AG04449 (cell line): ENCODE results near the gene SEMA3F.

Experiments used
- CTCF ChIA-PET: fragments of 350-600 bp; formaldehyde crosslinking; extraction: SDS; loops from one replicate; lab custom pipeline; 2021; ENCODE audit warnings: antibody characterized with exemption; lab: Yijun Ruan, JAX
- POLR2A ChIA-PET: fragments of 400-600, 350-600 bp; formaldehyde crosslinking; extraction: SDS; loops from one replicate; lab custom pipeline; 2020; ENCODE audit warnings: antibody characterized with exemption, inconsistent platforms; lab: Yijun Ruan, JAX
- DNase-seq: peaks from one replicate; pipeline ENCODE4 v3.0.0-alpha.2; 2010; ENCODE audit warnings: low read depth, low spot score
- H3K4me3 ChIP-seq: 2 replicates; pipeline ENCODE4 v1.5.1; 2011; ENCODE audit warnings: low read depth, mild to moderate bottlenecking, control low read depth, low read length
- CTCF ChIP-seq: IDR thresholded peaks from one replicate; pipeline ENCODE4 v1.5.1; 2011; ENCODE audit warnings: mild to moderate bottlenecking, moderate library complexity, low read length, control low read depth, inconsistent platforms; ENCODE audit not compliant: insufficient read depth; ENCODE audit errors: missing control alignments

Gene SEMA3F

GRCh38 chr3:50169232-50169832 is 14.2 kb downstream of the SEMA3F start:
- POLR2A ChIA-PET = no interaction called here
- no peak overlapping the region for H3K4me3 ChIP-seq
- CTCF ChIA-PET = interaction anchor here (1.4 to 25.9 kb wide), 2 partner anchors 20 to 47 kb away, joined by 3 to 283 read pairs; partner anchors contain the start of gene GNAT1
- no peak for DNase-seq
- no peak for TF ChIP-seq CTCF

GRCh38 chr3:50169858-50170257 is 14.7 kb downstream of the SEMA3F start:
- DNase-seq = no peak
- H3K4me3 ChIP-seq = no peak overlapping the region
- ChIA-PET POLR2A (no interaction called here), CTCF (interaction anchor here (1.4 to 25.9 kb wide), 2 partner anchors 19 to 48 kb away, joined by 3 to 283 read pairs; partner anchors contain the start of gene GNAT1)
- no peak for TF ChIP-seq CTCF

GRCh38 chr3:50170689-50171088 is 15.6 kb downstream of the SEMA3F start:
- ChIA-PET CTCF (interaction anchor here (0.9 to 25.9 kb wide), 2 partner anchors 18 to 50 kb away, joined by 3 to 283 read pairs; partner anchors contain the start of gene GNAT1), POLR2A (no interaction called here)
- no peak for DNase-seq
- H3K4me3 ChIP-seq = no peak overlapping the region
- no peak for TF ChIP-seq CTCF

GRCh38 chr3:50171540-50172301 is 16.6 kb downstream of the SEMA3F start:
- no peak for TF ChIP-seq CTCF
- ChIA-PET POLR2A (no interaction called here), CTCF (interaction anchor here (0.8 to 25.9 kb wide), 5 partner anchors 16 to 101 kb away, joined by 3 to 283 read pairs (median 4); partner anchors contain the start of gene GNAT1)
- no peak overlapping the region for H3K4me3 ChIP-seq
- DNase-seq = no peak

- CTCF ChIA-PET = interaction anchor here (1.3 to 25.9 kb wide), 4 partner anchors 16 to 100 kb away, joined by 4 to 283 read pairs (median 8); partner anchors contain the start of gene GNAT1
- TF ChIP-seq CTCF = no peak
- DNase-seq = no peak
- no peak overlapping the region for H3K4me3 ChIP-seq
- POLR2A ChIA-PET = no interaction called here
Measured at GRCh38 chr3:50172626-50173220, 17.6 kb downstream of the SEMA3F start.
